ENCODE data around the gene CLEC1A.

The CLEC1A gene

DNA sequence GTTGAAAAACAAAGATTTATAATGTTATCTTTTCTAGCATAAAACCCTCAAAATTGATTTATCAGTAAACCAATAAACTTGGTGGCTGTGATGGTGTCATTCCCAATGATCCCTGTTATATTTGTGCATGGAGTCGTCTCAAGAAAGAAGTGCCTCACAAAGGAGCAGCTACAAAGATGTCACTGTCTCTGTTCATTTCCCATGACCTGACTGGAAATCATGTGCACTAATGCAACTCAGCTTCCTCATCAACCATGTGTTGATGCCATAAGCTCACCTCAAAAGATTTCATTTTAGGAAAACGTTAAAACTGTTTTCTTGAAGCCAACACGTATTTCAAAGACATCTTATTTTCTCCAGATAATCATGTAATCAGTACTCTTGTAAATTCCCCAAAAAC lies 28.8 kb downstream of the CLEC1A start:
- H3K27ac ChIP-seq, result no peak overlapping the region
- TF ChIP-seq, protein P1, sequence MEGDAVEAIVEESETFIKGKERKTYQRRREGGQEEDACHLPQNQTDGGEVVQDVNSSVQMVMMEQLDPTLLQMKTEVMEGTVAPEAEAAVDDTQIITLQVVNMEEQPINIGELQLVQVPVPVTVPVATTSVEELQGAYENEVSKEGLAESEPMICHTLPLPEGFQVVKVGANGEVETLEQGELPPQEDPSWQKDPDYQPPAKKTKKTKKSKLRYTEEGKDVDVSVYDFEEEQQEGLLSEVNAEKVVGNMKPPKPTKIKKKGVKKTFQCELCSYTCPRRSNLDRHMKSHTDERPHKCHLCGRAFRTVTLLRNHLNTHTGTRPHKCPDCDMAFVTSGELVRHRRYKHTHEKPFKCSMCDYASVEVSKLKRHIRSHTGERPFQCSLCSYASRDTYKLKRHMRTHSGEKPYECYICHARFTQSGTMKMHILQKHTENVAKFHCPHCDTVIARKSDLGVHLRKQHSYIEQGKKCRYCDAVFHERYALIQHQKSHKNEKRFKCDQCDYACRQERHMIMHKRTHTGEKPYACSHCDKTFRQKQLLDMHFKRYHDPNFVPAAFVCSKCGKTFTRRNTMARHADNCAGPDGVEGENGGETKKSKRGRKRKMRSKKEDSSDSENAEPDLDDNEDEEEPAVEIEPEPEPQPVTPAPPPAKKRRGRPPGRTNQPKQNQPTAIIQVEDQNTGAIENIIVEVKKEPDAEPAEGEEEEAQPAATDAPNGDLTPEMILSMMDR (conservative IDR thresholded peaks at IDR 0.05), result no peak

DNA sequence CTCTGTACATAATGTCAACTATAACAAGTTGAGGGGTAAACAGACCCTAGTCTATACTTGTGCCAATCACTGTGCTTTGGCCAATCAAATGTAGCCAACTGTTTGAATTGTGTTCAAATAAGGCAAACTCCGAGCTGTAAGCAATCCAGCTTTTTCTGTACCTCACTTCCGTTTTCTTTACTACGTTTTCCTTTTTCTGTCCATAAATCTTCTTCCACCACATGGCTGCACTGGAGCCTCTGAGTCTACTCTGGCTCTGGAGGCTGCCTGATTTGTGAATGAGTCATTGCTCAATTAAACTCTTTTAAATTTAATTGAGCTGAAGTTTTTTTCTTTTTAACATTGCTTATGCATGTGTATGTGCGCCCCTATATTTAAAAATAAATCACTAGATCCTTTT lies 29.7 kb downstream of the CLEC1A start:
- TF ChIP-seq, protein P1 (conservative IDR thresholded peaks at IDR 0.05), result no peak
- H3K27ac ChIP-seq, result no peak overlapping the region

DNA sequence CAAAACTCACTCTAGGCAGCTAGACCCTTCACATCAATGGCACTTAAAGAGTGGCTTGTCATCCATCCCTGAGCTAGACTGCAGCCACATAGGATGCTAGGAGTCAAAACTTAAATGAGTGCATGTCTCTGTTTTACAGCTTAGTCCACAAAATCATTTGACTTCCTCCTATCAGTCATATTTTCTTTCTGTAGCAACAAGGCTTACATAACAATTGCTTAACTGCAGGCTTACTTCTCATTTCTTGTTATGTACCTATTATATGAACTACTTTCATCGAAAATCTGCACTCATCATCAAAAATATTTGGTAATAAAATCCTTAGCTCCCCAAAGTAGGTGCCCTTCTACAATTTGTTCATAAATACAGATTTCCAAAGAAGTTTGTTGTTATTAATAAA lies 30.1 kb downstream of the CLEC1A start:
- TF ChIP-seq, protein P1 (conservative IDR thresholded peaks at IDR 0.05), result no peak
- H3K27ac ChIP-seq, result no peak overlapping the region

DNA sequence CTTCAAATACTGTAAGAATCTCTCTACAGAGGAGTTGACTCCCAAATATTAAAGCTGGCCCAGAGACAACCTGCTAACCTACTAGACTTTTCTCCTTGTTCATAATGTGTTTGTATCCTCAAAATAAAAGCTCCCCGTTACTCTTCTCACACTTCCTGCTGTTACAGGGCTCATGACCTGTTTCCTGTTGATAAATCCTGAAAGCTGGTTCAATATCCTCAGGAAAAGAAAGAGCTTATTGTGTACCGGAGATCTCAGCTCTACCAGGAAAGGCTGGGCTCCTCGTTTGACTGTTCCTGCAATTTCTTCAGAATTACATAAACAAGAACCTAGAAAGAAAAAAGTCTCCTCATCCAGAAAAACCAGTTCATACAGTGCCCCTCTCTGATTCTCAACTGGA lies 30.8 kb downstream of the CLEC1A start:
- no peak overlapping the region for H3K27ac ChIP-seq
- TF ChIP-seq, protein P1 (conservative IDR thresholded peaks at IDR 0.05), result no peak

DNA sequence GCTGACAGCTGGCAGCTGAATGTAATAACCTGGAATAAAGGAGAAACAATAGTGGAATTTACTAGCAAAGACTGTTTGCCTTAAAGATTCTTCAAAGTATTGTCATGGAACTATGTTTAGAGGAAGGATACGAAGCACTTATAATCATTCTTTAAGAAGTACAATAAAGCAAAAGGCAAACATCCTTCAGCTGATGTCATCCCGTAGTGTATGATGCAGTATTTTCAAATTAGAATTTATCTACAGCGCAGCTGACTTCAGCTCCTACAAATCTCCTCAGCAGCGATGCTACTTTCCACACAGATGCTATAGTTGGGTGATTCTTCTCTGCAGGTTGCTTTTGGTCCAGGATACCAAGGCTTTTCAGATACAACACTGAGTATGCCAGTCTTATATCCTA lies 31.5 kb downstream of the CLEC1A start:
- TF ChIP-seq, protein P1 (conservative IDR thresholded peaks at IDR 0.05), result no peak
- no peak overlapping the region for H3K27ac ChIP-seq

DNA sequence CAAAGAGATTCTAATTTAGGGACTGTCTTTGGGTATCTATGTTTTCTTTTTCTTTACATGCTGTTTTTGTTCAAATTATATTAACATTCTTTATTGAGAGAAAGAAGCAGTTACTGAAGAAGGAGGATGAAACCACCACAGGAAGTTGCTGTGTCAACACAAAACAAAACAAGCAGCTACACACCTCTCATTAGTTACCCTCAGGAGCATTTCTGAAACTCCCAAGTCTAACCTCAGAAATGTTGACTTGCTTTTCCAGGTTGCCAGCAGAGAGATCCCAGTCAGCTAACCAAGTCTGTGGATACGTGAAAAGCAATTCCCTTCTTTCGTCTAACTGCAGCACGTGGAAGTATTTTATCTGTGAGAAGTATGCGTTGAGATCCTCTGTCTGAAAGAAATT lies 33.5 kb downstream of the CLEC1A start:
- no peak overlapping the region for H3K27ac ChIP-seq
- TF ChIP-seq, protein P1 (conservative IDR thresholded peaks at IDR 0.05), result no peak

DNA sequence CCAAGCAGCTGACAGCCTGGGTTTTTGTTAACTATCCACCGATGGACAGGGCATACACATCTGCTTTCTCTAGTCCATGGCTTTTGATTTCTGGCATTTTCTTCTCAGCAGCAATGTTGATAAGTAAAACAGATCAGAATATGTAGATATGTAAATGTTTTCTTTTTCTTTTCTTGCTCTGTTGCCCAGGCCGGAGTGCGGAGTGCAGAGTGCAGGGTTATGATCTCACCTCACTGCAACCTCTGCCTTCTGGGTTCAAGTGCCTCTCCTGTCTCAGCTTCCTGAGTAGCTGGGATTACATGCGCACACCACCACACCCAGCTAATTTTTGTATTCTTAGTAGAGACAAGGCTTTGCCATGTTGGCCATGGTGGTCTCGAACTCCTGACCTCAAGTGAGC lies 40.4 kb downstream of the CLEC1A start:
- no peak overlapping the region for H3K27ac ChIP-seq
- TF ChIP-seq, protein P1 (conservative IDR thresholded peaks at IDR 0.05), result no peak

Measured in VCaP (cell line).